ENCODE data around the gene MYBPC2.

DNA sequence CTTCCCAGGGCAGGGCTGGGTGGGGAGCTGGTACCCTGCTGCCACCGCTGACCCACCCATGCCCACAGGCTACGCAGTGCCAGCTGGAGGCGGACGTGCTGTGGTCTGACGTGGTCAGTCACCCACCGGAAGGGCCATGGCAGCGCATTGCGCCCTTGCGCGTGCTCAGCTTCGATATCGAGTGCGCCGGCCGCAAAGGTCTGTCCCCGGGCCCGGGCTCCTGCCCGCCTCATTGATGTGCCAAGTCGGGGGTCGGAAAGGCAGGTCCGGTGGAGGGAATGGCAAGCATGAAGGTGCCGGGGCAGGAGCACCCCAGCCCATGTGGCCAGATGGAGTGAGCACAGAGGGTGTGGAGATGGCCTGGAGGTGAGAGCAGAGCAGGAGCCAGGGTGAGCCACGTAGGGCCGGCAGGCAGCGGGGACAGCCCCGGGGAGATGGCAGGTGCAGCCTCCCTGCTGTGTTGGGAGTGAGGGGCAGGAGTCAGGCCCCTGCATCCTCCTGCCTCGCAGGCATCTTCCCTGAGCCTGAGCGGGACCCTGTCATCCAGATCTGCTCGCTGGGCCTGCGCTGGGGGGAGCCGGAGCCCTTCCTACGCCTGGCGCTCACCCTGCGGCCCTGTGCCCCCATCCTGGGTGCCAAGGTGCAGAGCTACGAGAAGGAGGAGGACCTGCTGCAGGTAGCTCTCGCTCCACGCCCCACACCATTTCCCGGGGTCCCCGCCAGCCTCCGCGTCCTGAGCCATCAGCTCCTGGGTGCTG lies 30.0 kb upstream of the MYBPC2 start:
- TF ChIP-seq EZH2 (IDR thresholded peaks at IDR 0.05) (no peak), POLR2AphosphoS5 (IDR thresholded peaks at IDR 0.05; ENCODE audit: borderline replicate concordance, low read depth, low read length) (no peak), FOXP2 (optimal IDR thresholded peaks at IDR 0.05; ENCODE audit: control extremely low read depth, extremely low read length, insufficient read depth) (no peak)

Data from SK-N-MC (cell line).